ENCODE measurements around the gene PLXNA4.

Gene PLXNA4

GRCh38 chr7:132100483-132100882, 475.8 kb downstream of the PLXNA4 start:
- DNase-seq, result no peak

- no peak for DNase-seq
Observed at GRCh38 chr7:132099163-132099562, 477.1 kb downstream of the PLXNA4 start.

GRCh38 chr7:132098327-132098726, 477.9 kb downstream of the PLXNA4 start:
- DNase-seq, result no peak

GRCh38 chr7:132097550-132098134, 478.6 kb downstream of the PLXNA4 start:
- DNase-seq, result no peak

- DNase-seq, result no peak
Observed at GRCh38 chr7:132095111-132095765, 481.0 kb downstream of the PLXNA4 start.

GRCh38 chr7:132092106-132092505, 484.2 kb downstream of the PLXNA4 start:
- DNase-seq, result no peak

- no peak for DNase-seq
Observed at GRCh38 chr7:132091706-132092105, 484.6 kb downstream of the PLXNA4 start.

- DNase-seq, result no peak
Observed at GRCh38 chr7:132090444-132090843, 485.8 kb downstream of the PLXNA4 start.

GRCh38 chr7:132089356-132089755, 486.9 kb downstream of the PLXNA4 start:
- DNase-seq, result no peak

GRCh38 chr7:132087421-132087820, 488.8 kb downstream of the PLXNA4 start:
- DNase-seq, result no peak

GRCh38 chr7:132084776-132085388, 491.4 kb downstream of the PLXNA4 start:
- DNase-seq, result no peak

- DNase-seq, result no peak
Observed at GRCh38 chr7:132083537-132084123, 492.6 kb downstream of the PLXNA4 start.

GRCh38 chr7:132083126-132083525, 493.1 kb downstream of the PLXNA4 start:
- no peak for DNase-seq

- no peak for DNase-seq
Observed at GRCh38 chr7:132082394-132082793, 493.9 kb downstream of the PLXNA4 start.

GRCh38 chr7:132081686-132082085, 494.6 kb downstream of the PLXNA4 start:
- DNase-seq, result no peak

GRCh38 chr7:132080967-132081668, 495.2 kb downstream of the PLXNA4 start:
- no peak for DNase-seq

- DNase-seq, result no peak
Observed at GRCh38 chr7:132080467-132080866, 495.8 kb downstream of the PLXNA4 start.

- no peak for DNase-seq
Observed at GRCh38 chr7:132078891-132079735, 497.2 kb downstream of the PLXNA4 start.

GRCh38 chr7:132077971-132078685, 498.1 kb downstream of the PLXNA4 start:
- no peak for DNase-seq

- no peak for DNase-seq
Observed at GRCh38 chr7:132076301-132077035, 499.8 kb downstream of the PLXNA4 start.

- DNase-seq, result no peak
Observed at GRCh38 chr7:132075515-132075914, 500.8 kb downstream of the PLXNA4 start.

Data from stimulated activated CD4-positive, alpha-beta T cell treated with anti-CD3 and anti-CD28 coated beads, Interleukin-12 subunit alpha, Interleukin-12 subunit beta, amount 100 ng/mL, for 4 hours (primary cell).